ENCODE results near the gene SLC16A13. TPM values are rescaled to one million over a fixed set of nuclear protein-coding genes. Genes with fewer than 3 reads are reported as not detected.

Gene SLC16A13
- total and polyA plus RNA-seq, 2 of the 4 experiments (the other 2 are of a cell fraction) = 0.18 to 2.3 TPM

- H3K4me2 ChIP-seq (ENCODE audit: low read depth, low read length) = no peak overlapping the region
- no peak overlapping the region for H3K14ac ChIP-seq (replicated peaks; ENCODE audit: low read depth, low read length)
- no peak overlapping the region for H3K4ac ChIP-seq (ENCODE audit: low read depth, low read length)
- in situ Hi-C loops (cut with MboI; ENCODE audit: low sequenced_read_pairs) = loop anchor here (10.0 kb wide), 1 partner anchor 265 kb away; the partner anchor contains the start of gene EIF5A
- H4K5ac ChIP-seq (ENCODE audit: low read depth, low read length) = no peak overlapping the region
- H3K9ac ChIP-seq (ENCODE audit: low read depth, low read length) = no peak overlapping the region
- no peak overlapping the region for H2BK20ac ChIP-seq (ENCODE audit: low read depth, low read length)
- no peak overlapping the region for H3K56ac ChIP-seq (ENCODE audit: extremely low read depth, insufficient read depth, low read length)
- peaks cover 11% of the 10 kb centered on the region for H3K4me1 ChIP-seq (ENCODE audit: control insufficient read depth, insufficient read depth, low read length)
- ChIA-PET CTCF (no interaction called here), POLR2A (ENCODE audit: unreplicated experiment) (no interaction called here)
- no CpG with 5 or more reads among the region's 5 CpGs for WGBS, 2 experiments (ENCODE audit: extremely low coverage in 2 of 2, insufficient read length in 1 of 2)
- peaks cover 25% of the 10 kb centered on the region for H3K27me3 ChIP-seq (ENCODE audit: control insufficient read depth, insufficient read depth, low read length)
- no peak for ATAC-seq (ENCODE audit: low read depth)
- no peak overlapping the region for H2AK5ac ChIP-seq (ENCODE audit: low read depth, low read length)
- H3K23ac ChIP-seq (ENCODE audit: low read depth, low read length) = no peak overlapping the region
- BruUV-seq (replicated peaks) = no TSS peak
- no peak for DNase-seq
- no peak overlapping the region for H4K8ac ChIP-seq (ENCODE audit: low read depth in 2 of 2, low read length in 2 of 2)
- TF ChIP-seq CEBPB (IDR thresholded peaks at IDR 0.05; ENCODE audit: low read depth, low read length) (no peak), MAFK (IDR thresholded peaks at IDR 0.05; ENCODE audit: low read depth, low read length) (no peak), MXI1 (IDR thresholded peaks at IDR 0.05; ENCODE audit: borderline replicate concordance, low read depth, low read length) (no peak), POLR2A (IDR thresholded peaks at IDR 0.05; ENCODE audit: low read depth, low read length) (no peak), MAZ (IDR thresholded peaks at IDR 0.05; ENCODE audit: borderline replicate concordance, low read depth, low read length) (no peak), CTCF (conservative IDR thresholded peaks at IDR 0.05; ENCODE audit: low read depth, low read length) (no peak), SMC3 (IDR thresholded peaks at IDR 0.05; ENCODE audit: low read depth, low read length) (no peak), FOS (IDR thresholded peaks at IDR 0.05; ENCODE audit: low read depth, low read length) (no peak), CHD1 (IDR thresholded peaks at IDR 0.05; ENCODE audit: low read depth, low read length) (no peak), ELK1 (IDR thresholded peaks at IDR 0.05; ENCODE audit: borderline replicate concordance, low read depth, low read length) (no peak), RAD21 (IDR thresholded peaks at IDR 0.05; ENCODE audit: low read length) (no peak), USF2 (IDR thresholded peaks at IDR 0.05; ENCODE audit: low read depth, low read length) (no peak), RCOR1 (IDR thresholded peaks at IDR 0.05; ENCODE audit: insufficient replicate concordance, low read length) (no peak), RFX5 (IDR thresholded peaks at IDR 0.05; ENCODE audit: low read depth, low read length) (no peak), NFE2L2 (IDR thresholded peaks at IDR 0.05; ENCODE audit: low read depth, low read length) (no peak)
- H3K18ac ChIP-seq (ENCODE audit: low read depth, low read length) = no peak overlapping the region
- no peak overlapping the region for H3K27ac ChIP-seq (ENCODE audit: insufficient read depth, low read length)
- H3K36me3 ChIP-seq (ENCODE audit: control insufficient read depth, insufficient read depth, low read length) = no peaks in the 10 kb centered on the region
- peaks cover 8% of the 10 kb centered on the region; the same call in 1 of the 2 replicates for H3K9me1 ChIP-seq (ENCODE audit: insufficient read depth, low read length)
- dilution Hi-C loops (cut with HindIII; ENCODE audit: low sequenced_read_pairs, unreplicated experiment) = no loop called here
- no peaks in the 10 kb centered on the region for H4K20me1 ChIP-seq (ENCODE audit: insufficient read depth, low read length)
- H2BK120ac ChIP-seq (ENCODE audit: low read depth, low read length) = no peak overlapping the region
- no peaks in the 10 kb centered on the region for H3K9me3 ChIP-seq (ENCODE audit: control insufficient read depth, insufficient read depth, low read length)
- H2BK5ac ChIP-seq (ENCODE audit: low read depth, low read length, poor library complexity, severe bottlenecking) = no peak overlapping the region
- H3K79me1 ChIP-seq (ENCODE audit: low read depth in 1 of 2, low read length in 2 of 2) = peaks cover 5 to 17% of the 10 kb centered on the region in 2 experiments; a peak in 1 of 4 replicates
- no peak overlapping the region for H2AFZ ChIP-seq (replicated peaks; ENCODE audit: low read length, poor library complexity)
- H4K91ac ChIP-seq (ENCODE audit: insufficient read depth, low read depth, low read length) = no peak overlapping the region
- H2AK9ac ChIP-seq (replicated peaks; ENCODE audit: low read depth, low read length, poor library complexity) = no peak overlapping the region
- no peak overlapping the region for H3K4me3 ChIP-seq (ENCODE audit: insufficient read depth, low read depth, low read length)
- intact Hi-C loops (cut with micrococcal nuclease) = loop anchor here (10.0 kb wide), 1 partner anchor 525 kb away; the partner anchor contains the start of gene SENP3
- no peak overlapping the region for H2BK15ac ChIP-seq (ENCODE audit: low read depth, low read length)
These were observed 4.0 kb downstream of the SLC16A13 start for GRCh38 chr17:7039832-7040231.
